H54 (cell line): ENCODE data around the gene SGK2.
"Not testable (repeated sequence)": the region's sequence is repeated elsewhere in the genome, so short reads cannot be mapped to it uniquely, and the experiment has no call there.

ENCODE experiments used
- DNase-seq: peaks from one replicate; pipeline ENCODE4 v3.0.0; 2011; ENCODE audit warnings: low spot score, mixed read lengths; ENCODE audit not compliant: insufficient read length
- FAIRE-seq: peaks from 3 replicates; lab custom pipeline; 2011; peaks lifted over from hg19 to GRCh38; lab: Jason Lieb, UNC
- POLR2A ChIP-seq: IDR thresholded peaks from 2 replicates; pipeline ENCODE4 v1.6.1; 2011; ENCODE audit warnings: low read depth, mild to moderate bottlenecking, low read length

SGK2 gene

GRCh38 chr20:43586641-43587040 lies 27.8 kb downstream of the SGK2 start:
- FAIRE-seq: no peak

DNA sequence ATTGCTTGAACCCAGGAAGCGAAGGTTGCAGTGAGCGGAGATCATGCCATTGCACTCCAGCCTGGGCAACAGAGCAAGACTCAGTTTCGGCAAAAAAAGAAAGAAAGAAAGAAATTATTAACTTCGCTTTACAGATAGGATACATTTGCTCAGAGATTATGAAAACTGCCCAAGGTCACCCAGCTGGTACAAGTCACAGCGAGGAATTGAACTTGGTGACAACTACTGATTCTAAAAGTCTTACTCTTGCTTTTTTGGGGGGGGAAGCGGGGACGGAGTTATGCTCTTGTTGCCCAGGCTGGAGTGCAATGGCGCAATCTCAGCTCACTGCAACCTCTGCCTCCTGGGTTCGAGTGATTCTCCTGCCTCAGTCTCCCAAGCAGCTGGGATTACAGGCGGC lies 29.7 kb downstream of the SGK2 start:
- not testable (repeated sequence) for DNase-seq, FAIRE-seq

More at GRCh38 chr20:43586641-43587040, 27.8 kb downstream of the SGK2 start:
- no peak for DNase-seq
- no peak for TF ChIP-seq POLR2A

DNA sequence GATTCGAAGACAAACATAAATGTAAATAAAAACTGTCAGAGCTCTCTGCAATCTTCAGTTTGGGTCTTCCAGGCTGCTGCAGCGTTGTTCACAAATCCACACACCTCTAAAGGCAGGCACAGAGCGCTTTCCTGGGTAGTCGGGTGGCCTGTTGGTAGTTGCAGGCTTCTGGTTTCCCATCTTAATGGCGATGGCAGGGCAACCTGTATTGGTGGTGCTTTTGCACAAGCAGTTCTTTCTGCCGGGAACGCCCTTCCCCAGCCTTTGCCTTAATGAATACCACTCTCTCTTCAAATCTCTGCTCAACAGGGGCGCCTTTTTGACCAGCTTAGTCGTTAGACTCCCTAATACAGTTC lies 31.2 kb downstream of the SGK2 start:
- DNase-seq: no peak
- no peak for FAIRE-seq
- TF ChIP-seq POLR2A: no peak

- FAIRE-seq (peak; percentile 75), DNase-seq (peak; percentile 96)
- TF ChIP-seq POLR2A: peak; percentile 88
Observed at GRCh38 chr20:43590392-43591303, 31.8 kb downstream of the SGK2 start, which contains the start of gene IFT52. Gene IFT52, plus strand, starts transcription at chr20:43590937. Its CDS starts 3,762 bp downstream, at chr20:43594699.

- not testable (repeated sequence) for FAIRE-seq, DNase-seq
Observed at GRCh38 chr20:43601960-43602359, 43.1 kb downstream of the SGK2 start.

DNA sequence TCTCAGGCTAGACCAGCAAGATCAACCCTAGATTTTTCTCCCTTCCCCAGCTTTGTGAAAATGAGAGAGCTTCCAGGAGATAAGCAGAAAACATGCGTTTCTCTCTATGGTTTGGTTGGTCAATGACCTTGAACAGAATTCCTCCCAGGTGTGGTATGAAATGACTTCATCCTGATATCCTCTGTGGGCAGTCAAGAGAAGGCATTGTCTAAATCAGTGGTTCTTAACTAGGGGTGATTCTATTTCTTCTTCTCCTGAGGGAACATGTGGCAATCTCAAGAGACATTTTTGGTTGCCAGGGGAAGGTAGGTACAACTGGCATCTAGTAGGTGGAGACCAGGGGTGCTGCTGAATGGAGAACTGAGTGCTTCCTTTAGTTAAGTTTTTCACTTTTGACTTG lies 44.3 kb downstream of the SGK2 start:
- no peak for TF ChIP-seq POLR2A
- DNase-seq (no peak), FAIRE-seq (no peak)

DNA sequence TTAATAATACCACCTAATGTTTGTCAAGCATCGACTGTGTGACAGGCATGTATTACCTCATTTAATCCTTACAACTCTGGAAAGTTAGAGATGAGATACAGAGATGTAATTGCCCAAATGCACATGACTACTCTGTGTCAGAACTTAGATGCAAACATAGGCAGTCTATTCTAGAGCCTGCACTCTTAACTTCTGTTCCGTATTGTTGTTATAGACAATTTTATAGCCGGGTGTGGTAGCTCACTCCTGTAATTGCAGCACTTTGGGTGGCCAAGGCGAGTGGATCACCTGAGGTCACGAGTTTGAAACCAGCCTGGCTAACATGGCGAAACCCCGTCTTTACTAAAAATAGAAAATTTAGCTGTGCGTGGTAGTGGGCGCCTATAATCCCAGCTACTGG lies 46.9 kb downstream of the SGK2 start:
- FAIRE-seq: no peak
- no peak for DNase-seq

GRCh38 chr20:43607278-43607677 lies 48.5 kb downstream of the SGK2 start:
- FAIRE-seq, DNase-seq: not testable (repeated sequence)

More for the DNA sequence above, 46.9 kb downstream of the SGK2 start:
- TF ChIP-seq POLR2A: no peak

DNA sequence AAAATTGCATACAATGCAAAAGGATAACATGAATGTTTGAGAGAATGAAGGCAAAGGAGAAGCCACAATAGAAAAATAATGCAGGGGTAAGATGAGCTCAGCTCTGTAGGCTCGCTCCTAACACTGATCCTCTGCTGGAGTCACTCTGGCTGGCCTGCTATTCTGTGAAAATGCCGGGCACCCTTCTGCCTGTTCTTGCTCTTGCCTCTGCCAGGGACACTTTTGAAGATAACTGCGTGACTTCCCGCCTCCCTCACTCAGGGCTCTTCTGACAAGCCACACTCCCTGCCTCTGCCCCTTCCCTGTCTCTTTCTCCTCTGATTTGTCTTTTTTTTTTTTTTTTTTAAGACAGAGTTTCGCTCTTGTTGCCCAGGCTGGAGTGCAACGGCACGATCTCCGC lies 72.8 kb downstream of the SGK2 start:
- DNase-seq: no peak
- FAIRE-seq: no peak
- TF ChIP-seq POLR2A: no peak
